Right ventricle myocardium superior (tissue), 1 donor: ENCODE data around the gene RIPK4. TPM values are rescaled to one million over a fixed set of nuclear protein-coding genes. Genes with fewer than 3 reads are reported as not detected.
"Not testable (repeated sequence)": the region's sequence is repeated elsewhere in the genome, so short reads cannot be mapped to it uniquely, and the experiment has no call there.

Source experiments
- ATAC-seq: fragments of 200-7000 bp; cut with Tn5 transposase; one replicate; pipeline ENCODE4 v1.9.1; 2020; ENCODE audit warnings: mild to moderate bottlenecking; ENCODE audit not compliant: poor library complexity
- DNase-seq: peaks from one replicate; pipeline ENCODE4 v3.0.0-alpha.2; 2020
- intact Hi-C: fragments of 100-400 bp; cut with DNase I; formaldehyde crosslinking; loops from one replicate; pipeline ENCODE4 v1.11.2; 2022
- total RNA-seq: library from RNA; stranded (reverse); fragmentation: NEBNext Ultra II Directional; extraction: Animal tissue kit (Norgen Biotek cat#: 25700); gene quantifications from one replicate; pipeline ENCODE4 v1.2.1, GENCODE V29; 2021
- donor health status: DM: no; HTN: yes; CAD: no; lungs with severe emphysema.

RIPK4 gene
- total RNA-seq, 1 donor from 2014 or later: 0.08 TPM

DNA sequence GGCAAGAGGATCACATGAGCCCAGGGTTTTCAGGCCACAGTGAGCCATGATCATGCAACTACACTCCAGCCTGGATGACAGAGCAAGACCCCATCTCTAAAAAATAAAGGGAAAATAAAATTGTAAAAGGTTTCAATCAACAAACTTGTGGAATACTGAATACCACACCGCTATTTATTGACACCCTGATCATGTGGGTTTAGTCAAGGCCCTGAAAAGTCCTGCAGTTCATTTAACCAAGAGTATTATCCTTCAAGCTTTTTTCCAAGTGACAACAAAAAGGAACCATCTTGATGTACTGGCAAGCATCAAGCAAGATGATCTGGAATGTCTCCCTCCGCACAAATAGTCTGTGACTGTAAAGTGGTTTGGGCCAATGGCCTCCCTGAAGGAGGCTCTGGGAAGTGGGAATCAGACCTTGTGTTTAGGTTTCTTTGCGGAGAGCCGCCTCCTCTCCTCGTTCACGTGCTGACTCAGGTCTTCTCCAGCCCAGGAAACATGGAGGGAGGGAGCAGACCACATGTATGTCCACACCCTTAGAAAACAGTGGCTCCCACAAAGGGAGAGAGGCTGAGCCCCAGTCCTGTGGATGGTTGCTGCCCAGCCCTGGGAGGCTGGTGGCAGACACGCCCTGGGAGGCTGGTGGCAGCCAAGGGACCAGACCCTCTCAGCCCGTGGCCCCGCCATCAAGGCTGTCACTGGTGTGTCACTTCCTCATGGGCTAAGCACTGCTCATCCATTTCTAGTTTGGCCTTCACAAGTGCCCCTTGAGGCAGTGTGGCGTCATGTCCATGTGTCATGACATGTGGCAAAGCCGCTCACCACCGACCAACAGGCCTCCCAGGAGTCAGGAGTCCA lies 56.7 kb downstream of the RIPK4 start:
- DNase-seq (no peak), ATAC-seq (no peak)
- intact Hi-C loops: no loop called here

DNA sequence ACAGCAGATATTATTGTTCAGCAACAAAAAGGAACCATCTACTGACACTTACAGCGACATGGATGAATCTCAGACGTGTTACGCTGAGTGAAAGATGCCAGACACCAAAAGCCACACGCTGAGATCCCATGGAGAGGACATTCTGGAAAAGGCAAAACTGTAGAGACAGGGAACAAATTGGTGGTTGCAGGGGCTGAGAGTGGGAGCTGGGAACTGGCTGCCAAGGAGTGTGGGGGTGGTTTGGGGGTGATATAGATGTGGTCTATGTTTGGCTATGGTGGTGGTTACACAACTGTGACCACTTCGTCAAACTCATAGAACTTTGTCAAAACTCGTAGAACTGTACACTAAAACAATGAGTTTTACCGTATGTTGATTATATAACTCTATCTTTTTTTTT lies 57.7 kb downstream of the RIPK4 start:
- no peak for DNase-seq
- intact Hi-C loops: no loop called here
- ATAC-seq: no peak

- intact Hi-C loops: no loop called here
- DNase-seq: no peak
- no peak for ATAC-seq
Observed at GRCh38 chr21:41707960-41708330, 58.9 kb downstream of the RIPK4 start.

GRCh38 chr21:41707231-41707959 lies 59.5 kb downstream of the RIPK4 start:
- ATAC-seq: no peak
- no peak for DNase-seq
- intact Hi-C loops: no loop called here

DNA sequence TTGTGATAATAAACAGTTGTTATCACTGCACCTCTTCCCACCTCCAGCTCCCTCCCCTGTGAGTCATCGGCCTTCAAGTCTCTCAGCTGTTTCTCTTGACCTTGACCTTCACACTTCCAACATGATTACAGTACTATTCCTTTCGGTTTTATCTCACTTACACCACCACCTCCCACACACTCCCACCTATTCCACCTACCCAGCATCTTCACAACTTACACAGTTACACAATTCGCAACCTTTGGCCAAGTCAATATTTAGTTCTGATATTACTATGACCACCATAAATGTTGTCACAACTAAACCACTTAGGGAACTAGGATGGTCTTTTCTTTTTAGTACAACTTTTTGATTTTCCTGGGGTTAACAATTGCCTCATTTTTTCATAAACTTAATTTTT lies 60.2 kb downstream of the RIPK4 start:
- ATAC-seq (no peak), DNase-seq (no peak)
- intact Hi-C loops: no loop called here

GRCh38 chr21:41706263-41706639 lies 60.6 kb downstream of the RIPK4 start:
- ATAC-seq: no peak
- intact Hi-C loops: no loop called here

GRCh38 chr21:41705546-41706262 lies 61.1 kb downstream of the RIPK4 start:
- intact Hi-C loops: no loop called here
- no peak for ATAC-seq
- DNase-seq: no peak

More at GRCh38 chr21:41706263-41706639, 60.6 kb downstream of the RIPK4 start:
- no peak for DNase-seq

DNA sequence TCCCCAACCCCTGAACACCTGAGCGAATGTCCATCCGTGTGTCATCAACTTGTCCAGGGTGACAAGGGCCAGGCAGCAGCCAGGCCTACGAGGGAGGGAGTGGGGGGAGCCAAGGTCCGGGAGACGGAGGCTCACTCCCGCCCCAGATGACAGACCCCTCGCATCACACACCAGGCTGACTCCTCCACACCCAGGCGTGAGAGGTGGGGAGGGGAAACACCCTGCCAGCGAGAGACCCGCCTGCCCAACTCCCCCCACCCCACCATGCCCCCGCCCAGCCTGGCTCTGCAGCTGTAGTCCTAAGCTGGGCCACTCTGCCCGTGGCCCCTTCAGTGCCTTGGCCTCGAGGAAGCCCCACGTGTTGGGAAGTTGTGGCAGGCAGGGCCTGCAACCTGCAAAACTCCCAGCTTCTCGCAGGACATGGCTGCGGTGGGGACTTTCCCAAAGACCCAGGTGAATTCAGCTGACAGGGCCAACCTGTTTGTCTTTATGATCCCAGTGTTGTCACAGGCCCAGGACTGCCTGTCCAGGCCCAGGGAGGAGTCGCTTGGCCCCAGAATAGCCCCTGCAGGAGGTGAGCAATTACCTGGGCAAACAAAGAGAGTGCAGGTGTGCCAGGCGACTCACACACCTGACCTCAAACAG lies 62.9 kb downstream of the RIPK4 start:
- no peak for ATAC-seq
- no peak for DNase-seq
- intact Hi-C loops: no loop called here

- no peak for ATAC-seq
- intact Hi-C loops: no loop called here
- no peak for DNase-seq
Observed at GRCh38 chr21:41701749-41702148, 65.1 kb downstream of the RIPK4 start.

DNA sequence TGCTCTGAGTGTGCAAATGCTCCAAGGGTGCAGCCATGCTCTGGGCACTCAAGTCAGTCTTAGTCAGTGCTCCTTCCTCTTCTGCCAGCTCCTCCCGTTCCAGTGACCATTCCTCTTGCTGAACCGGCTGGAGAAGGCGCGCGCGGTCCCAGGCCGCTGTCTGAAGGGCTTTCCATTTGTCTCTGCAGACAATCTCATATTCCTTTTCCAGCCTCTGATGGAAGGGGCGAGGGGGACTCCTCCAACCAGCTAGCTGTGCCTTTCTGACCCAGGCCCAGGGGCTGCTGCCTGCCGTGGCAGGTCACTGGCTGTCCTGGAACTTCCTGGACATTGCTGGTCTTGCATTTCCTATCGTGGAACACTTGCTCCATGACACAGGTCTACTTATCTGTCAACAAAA lies 67.5 kb downstream of the RIPK4 start:
- DNase-seq (no peak), ATAC-seq (no peak)
- intact Hi-C loops: no loop called here

DNA sequence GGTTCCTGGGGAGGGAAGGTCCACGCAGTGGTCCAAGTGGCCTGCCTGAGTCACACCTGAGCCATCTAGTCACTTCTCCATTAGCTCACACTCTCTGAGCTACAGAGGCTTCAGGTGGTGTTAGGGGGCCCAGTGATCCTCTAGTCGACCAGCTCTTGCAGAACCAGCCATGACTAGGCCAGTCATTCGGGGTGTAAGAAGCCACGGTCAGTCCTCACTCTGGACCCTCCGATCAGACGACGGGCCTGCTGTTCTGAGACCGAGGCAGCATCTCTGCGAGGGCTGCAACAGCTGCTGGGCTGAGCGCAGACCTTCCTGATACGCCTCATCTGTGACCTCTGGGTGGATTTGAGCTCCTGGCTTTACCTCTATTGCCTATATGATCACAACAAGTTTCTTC lies 68.8 kb downstream of the RIPK4 start:
- ATAC-seq (no peak), DNase-seq (no peak)
- intact Hi-C loops: no loop called here

GRCh38 chr21:41695513-41695912 lies 71.3 kb downstream of the RIPK4 start:
- DNase-seq (no peak), ATAC-seq (no peak)
- intact Hi-C loops: no loop called here

DNA sequence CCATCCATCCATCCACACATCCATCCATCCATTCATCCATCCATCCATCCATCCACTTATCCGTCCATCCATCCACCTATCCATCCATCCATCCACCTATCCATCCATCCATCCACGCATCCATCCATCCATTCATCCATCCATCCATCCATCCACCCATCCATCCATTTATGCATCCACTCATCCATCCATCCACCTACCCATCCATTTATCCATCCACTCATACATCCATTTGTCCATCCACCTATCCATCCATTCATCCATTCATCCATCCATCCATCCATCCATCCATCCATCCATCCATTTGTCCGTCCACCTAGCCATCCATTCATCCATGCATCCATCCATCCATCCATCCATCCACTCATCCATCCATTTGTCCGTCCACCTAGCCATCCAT lies 72.8 kb downstream of the RIPK4 start:
- intact Hi-C loops, ATAC-seq, DNase-seq: not testable (repeated sequence)

- ATAC-seq (no peak), DNase-seq (no peak)
- intact Hi-C loops: no loop called here
Observed at GRCh38 chr21:41692185-41692565, 74.7 kb downstream of the RIPK4 start.

DNA sequence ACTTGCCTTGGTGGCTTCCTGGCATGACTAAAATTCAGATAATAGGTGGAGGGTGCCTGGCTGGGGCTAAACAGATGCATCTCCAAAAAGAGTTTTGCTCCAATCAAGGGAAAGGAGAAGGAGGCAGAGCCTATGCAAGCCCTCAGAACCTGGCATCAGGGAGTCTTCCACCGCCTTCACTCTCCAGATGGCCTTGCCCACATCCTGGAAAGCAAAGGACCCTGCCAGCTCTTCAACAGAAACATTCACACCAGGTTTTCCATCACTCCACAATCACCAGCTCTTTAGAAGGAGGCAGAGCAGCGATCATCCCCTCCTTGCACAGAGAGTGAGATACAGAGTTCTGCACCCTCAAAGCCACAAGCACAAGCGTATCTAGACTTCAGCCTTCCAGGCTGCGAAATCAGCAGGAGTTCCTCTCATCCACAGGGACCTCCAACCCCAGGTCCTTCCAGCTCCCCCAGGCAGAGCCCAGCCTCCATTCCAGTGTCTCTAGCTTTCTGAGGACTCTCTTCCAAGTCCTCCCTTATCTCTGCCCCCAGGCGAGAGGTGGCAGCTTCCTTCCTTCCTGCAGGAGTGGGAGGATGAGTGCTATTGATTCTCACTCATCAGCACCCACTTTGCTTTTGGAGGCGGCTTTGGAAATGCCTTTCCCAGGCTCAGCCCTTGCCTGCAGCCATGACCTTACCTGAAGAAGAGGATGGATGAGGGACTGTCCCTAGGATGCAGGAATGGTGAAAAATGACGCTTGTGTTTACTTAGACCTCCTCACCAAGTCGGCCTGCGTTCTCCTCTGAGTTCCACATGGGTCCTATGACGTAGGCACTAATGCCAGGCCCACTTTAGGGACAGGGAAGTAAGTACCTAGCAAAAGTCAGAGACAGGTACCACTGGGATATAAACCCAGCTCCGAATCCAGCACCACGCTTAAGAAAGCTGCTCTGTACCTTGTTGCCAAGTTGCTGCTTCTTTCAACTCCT lies 75.4 kb downstream of the RIPK4 start:
- ATAC-seq: no peak
- intact Hi-C loops: no loop called here
- no peak for DNase-seq
